Esophagus muscularis mucosa (tissue), 4 donors: Measurements from ENCODE around the gene LCE1B.

ENCODE experiments used
- CTCF ChIP-seq, 3 experiments: fragments of 200-600 bp in 2 of 3; fragments of 450-650 bp in 1 of 3; sonication (generic) in 2 of 3; IDR thresholded peaks; one replicate each; pipeline ENCODE4 v1.5.1; 2017 to 2019; ENCODE audit warnings: antibody characterized with exemption in 3 of 3, mild to moderate bottlenecking in 2 of 3, moderate library complexity in 1 of 3
- EP300 ChIP-seq: sonication (generic); formaldehyde crosslinking; IDR thresholded peaks from one replicate; pipeline ENCODE4 v1.6.1; 2017; ENCODE audit warnings: antibody characterized with exemption
- POLR2AphosphoS5 ChIP-seq, 2 donors: sonication (generic); formaldehyde crosslinking; IDR thresholded peaks; one replicate each; pipeline ENCODE4 v1.6.1; 2017; ENCODE audit warnings: antibody characterized with exemption in 2 of 2

GRCh38 chr1:152858062-152858461 is 46.3 kb downstream of the LCE1B start:
- TF ChIP-seq CTCF (IDR thresholded peaks at IDR 0.05) (no peak), POLR2AphosphoS5 (IDR thresholded peaks at IDR 0.05) (no peak), EP300 (no peak)
